ENCODE data around the gene ARHGAP22.
A peak's percentile ranks its signal among the peaks of the same experiment; 100 is the strongest.

The ARHGAP22 gene

GRCh38 chr10:48418189-48418788, 186.6 kb downstream of the ARHGAP22 start:
- DNase-seq (ENCODE audit: low spot score): no peak

GRCh38 chr10:48417374-48417773, 187.5 kb downstream of the ARHGAP22 start:
- no peak for DNase-seq (ENCODE audit: low spot score)

DNA sequence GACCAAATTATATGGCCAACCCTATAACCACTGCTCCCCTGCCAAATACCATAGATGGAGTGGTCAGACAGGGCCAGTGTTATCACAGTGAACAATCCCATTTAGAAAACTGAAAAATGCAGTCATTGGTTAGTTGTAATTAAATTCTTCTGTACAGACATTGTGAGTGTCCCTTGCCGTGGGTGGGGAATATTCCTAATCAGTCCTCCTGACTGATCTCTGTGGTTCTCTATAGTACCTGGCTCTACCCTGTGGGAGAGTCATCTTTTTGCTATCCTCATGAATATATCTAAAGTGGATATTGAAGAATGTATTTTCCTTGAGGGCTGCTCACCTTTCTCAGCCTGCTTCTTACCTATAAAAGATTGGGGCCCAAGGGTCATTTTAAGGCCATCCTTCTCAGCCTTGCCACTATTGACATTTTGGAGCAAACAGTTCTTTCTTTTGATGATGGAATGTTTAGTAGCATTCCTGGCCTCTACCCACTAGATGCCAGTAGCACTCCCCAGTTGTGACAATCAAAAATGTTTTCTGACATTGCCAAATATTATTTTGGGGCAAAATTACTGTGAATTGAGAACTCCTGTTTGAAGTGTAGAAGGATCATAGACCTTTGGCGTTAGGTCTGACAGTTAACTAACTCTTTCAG, 188.2 kb downstream of the ARHGAP22 start:
- no peak for DNase-seq (ENCODE audit: low spot score)

DNA sequence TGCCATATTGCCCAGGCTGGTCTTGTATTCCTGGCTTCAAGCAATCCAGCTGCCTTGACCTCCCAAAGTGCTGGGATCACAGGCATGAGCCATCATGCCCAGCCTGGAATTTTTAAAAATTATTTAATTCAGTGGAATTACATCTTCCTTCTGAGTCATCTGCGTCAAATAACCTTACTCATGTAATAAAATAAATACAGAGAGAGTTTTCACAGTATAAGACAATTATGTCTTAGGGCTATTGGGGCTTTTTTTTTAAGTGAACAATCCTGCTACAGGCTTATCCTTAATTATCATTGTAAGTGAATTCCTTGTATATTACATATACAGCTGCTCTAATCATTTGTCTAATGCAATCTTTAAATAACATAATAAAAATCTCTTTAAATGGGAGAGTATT, 190.1 kb downstream of the ARHGAP22 start:
- DNase-seq (ENCODE audit: low spot score): no peak

- no peak for DNase-seq (ENCODE audit: low spot score)
Observed at GRCh38 chr10:48414160-48414559, 190.7 kb downstream of the ARHGAP22 start.

- DNase-seq (ENCODE audit: low spot score): no peak
Observed at GRCh38 chr10:48412933-48413332, 191.9 kb downstream of the ARHGAP22 start.

DNA sequence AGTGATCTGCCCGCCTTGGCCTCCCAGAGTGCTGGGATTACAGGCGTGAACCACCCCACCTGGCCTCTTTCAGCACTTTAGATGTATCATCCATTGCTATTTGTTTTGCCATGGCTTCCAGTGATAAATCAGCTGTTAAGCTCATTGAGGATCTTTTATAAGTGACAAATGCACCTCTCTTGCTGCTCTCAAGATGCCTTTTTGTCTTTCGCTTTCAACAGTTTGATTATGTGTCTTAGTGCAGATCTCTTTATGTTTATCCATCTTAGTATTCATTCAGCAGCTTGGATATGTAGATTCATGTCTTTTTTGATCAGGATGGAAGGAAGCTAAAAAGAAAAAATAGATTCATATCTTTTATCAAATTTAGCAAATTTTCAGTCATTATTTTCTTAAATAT, 192.8 kb downstream of the ARHGAP22 start:
- no peak for DNase-seq (ENCODE audit: low spot score)

DNA sequence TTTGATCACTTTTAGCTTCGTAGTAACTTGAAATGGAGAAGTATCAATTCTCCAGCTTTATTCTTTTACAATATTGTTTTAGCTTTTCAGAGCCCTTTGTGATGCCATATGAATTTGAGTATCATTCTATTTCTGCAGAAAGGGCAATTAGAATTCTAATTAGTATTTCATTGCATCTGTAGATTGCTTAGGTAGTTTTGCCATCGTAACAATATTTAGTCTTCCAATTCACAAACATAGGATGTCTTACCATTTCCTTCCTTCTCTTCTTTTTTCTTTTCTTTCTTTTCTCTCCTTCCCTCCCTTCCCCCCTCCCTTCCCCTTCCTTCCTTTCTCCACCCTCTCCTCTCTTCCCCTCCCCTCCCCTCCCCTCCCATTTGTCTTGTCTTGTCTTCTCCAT, 193.4 kb downstream of the ARHGAP22 start:
- no peak for DNase-seq (ENCODE audit: low spot score)

- DNase-seq (ENCODE audit: low spot score): no peak
Observed at GRCh38 chr10:48410503-48410902, 194.4 kb downstream of the ARHGAP22 start.

DNA sequence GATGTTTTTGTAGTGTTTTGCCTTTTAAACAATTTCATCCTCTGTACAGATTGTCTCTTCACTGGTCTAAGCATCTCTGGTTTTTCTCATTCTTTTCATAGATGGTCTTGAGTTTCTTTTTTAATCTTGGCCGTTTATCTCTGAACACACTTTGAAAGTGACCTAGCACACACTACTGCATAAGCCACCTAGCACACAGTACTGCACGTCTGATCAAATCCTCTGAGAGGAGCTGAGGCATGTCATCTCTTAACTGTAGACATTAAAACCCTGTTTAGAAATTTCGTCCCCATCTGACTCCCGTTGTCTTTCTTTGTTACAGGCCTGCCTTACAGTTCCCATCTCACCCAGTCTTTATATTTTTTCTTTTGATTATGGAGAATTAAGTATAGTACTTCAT, 198.2 kb downstream of the ARHGAP22 start:
- DNase-seq (ENCODE audit: low spot score): no peak

- DNase-seq (ENCODE audit: low spot score): peak; percentile 29
Observed at GRCh38 chr10:48406204-48406603, 198.7 kb downstream of the ARHGAP22 start.

DNA sequence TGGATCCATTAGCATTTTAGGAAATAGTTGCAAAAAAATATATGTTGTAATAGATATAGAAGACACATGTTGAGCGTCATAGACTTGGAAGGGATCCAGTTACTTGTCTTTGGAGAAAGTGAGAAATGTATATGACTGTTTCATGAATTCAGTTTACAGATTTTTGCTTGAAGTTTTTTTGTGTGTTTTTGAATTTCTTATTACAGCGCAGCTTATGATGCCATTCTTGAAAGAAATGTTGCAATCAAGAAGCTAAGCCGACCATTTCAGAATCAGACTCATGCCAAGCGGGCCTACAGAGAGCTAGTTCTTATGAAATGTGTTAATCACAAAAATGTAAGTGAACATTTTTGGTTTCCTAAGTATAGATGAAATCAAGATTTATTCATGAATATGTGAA, 200.2 kb downstream of the ARHGAP22 start:
- no peak for DNase-seq (ENCODE audit: low spot score)

GRCh38 chr10:48400850-48401220, 204.0 kb downstream of the ARHGAP22 start:
- DNase-seq (ENCODE audit: low spot score): no peak

GRCh38 chr10:48400129-48400849, 204.6 kb downstream of the ARHGAP22 start:
- no peak for DNase-seq (ENCODE audit: low spot score)

GRCh38 chr10:48399551-48399950, 205.3 kb downstream of the ARHGAP22 start:
- DNase-seq (ENCODE audit: low spot score): no peak

DNA sequence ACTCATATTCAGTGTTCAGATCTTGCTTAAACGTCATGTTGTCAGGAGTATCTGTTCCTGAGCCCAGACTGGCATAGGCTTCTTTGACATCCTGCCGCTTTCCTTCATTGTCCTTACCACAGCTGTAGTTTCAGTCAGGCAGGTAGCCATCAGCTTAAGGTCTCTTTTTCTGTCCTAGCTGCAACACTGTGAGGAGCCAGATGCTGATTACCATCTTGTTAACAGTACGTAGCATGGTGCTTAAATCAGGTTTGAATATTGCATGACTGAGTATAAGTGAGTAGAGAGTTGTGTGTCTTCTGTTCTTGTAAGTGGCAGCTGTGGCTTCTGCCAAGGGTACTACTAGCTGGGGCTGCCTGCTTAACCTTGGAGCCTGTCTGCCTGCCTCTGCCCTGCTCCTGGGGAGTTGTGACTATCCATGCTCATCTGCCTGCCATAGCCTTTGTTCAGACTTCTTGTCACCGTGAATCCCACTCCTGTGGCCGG, 205.8 kb downstream of the ARHGAP22 start:
- no peak for DNase-seq (ENCODE audit: low spot score)

GRCh38 chr10:48398261-48398660, 206.6 kb downstream of the ARHGAP22 start:
- no peak for DNase-seq (ENCODE audit: low spot score)

Measured in iPS-NIHi11 (cell line).